Measurements from ENCODE around the gene FPGT. TPM values are rescaled to one million over a fixed set of nuclear protein-coding genes. Genes with fewer than 3 reads are reported as not detected.

The FPGT gene
- total and polyA plus RNA-seq, 2 of the 13 experiments (the other 11 are each of a cell fraction or from before 2014, with no cell fraction given), result 4.3 to 9.8 TPM

- TF ChIP-seq, protein P1, sequence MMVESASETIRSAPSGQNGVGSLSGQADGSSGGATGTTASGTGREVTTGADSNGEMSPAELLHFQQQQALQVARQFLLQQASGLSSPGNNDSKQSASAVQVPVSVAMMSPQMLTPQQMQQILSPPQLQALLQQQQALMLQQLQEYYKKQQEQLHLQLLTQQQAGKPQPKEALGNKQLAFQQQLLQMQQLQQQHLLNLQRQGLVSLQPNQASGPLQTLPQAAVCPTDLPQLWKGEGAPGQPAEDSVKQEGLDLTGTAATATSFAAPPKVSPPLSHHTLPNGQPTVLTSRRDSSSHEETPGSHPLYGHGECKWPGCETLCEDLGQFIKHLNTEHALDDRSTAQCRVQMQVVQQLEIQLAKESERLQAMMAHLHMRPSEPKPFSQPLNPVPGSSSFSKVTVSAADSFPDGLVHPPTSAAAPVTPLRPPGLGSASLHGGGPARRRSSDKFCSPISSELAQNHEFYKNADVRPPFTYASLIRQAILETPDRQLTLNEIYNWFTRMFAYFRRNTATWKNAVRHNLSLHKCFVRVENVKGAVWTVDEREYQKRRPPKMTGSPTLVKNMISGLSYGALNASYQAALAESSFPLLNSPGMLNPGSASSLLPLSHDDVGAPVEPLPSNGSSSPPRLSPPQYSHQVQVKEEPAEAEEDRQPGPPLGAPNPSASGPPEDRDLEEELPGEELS (CRISPR knock-in tag; IDR thresholded peaks at IDR 0.05), result no peak
- TF ChIP-seq, protein P2, sequence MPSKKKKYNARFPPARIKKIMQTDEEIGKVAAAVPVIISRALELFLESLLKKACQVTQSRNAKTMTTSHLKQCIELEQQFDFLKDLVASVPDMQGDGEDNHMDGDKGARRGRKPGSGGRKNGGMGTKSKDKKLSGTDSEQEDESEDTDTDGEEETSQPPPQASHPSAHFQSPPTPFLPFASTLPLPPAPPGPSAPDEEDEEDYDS (CRISPR knock-in tag; IDR thresholded peaks at IDR 0.05), result no peak
- TF ChIP-seq YY1 (IDR thresholded peaks at IDR 0.05; ENCODE audit: insufficient read depth, insufficient replicate concordance, low read depth, low read length), result no peak
These were observed 7.2 kb downstream of the FPGT start (continued) for GRCh38 chr1:74205266-74205665.

DNA sequence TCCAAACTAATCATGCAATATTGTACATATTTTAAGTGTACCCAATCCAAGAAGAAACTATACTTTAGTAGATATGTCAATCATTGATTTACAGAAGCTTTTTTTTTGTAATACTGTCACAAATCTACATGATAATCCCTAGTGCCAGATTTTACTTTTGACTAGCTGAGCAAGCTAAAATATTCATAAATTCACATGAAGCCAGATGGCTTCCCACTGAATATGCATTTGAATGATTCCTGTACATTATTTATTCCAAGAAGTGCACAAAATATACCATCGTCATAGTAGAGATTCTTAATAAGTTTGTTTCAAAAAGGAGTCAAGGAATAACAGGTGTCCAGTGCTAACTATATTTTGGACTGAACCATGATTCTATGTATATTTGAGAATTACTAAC is 17.2 kb downstream of the FPGT start:
- Histone ChIP-seq H2AFZ (ENCODE audit: low read length) (no peak overlapping the region), H3K4me3 (replicated peaks in 1 of 3; ENCODE audit: insufficient read depth in 1 of 3, low read depth in 2 of 3, low read length in 3 of 3) (no peak overlapping the region), H3K27ac (ENCODE audit: extremely low read length, insufficient read depth, low read length) (no peak overlapping the region), H4K20me1 (ENCODE audit: insufficient read depth, low read length) (no peaks in the 10 kb centered on the region), H3K4me1 (ENCODE audit: insufficient read depth, low read length) (no peaks in the 10 kb centered on the region), H3K9ac (ENCODE audit: insufficient read depth, low read depth, low read length) (no peak overlapping the region), H3K27me3 (ENCODE audit: control insufficient read depth in 1 of 2, insufficient read depth in 2 of 2, low read length in 2 of 2) (no peaks in the 10 kb centered on the region), H3K4me2 (ENCODE audit: low read depth, low read length) (no peak overlapping the region), H3K79me2 (ENCODE audit: insufficient read depth, low read length) (no peaks in the 10 kb centered on the region), H3K9me3 (ENCODE audit: low read length) (no peaks in the 10 kb centered on the region), H3K36me3 (replicated peaks in 1 of 2; ENCODE audit: control insufficient read depth in 1 of 2, insufficient read depth in 2 of 2, low read length in 2 of 2) (no peaks in the 10 kb centered on the region)
- POLR2A ChIA-PET, result interaction anchor here (1.3 kb wide), 1 partner anchor 17 kb away, joined by 3 read pairs; the partner anchor contains the start of genes FPGT and LRRIQ3
- 25% methylated on average over 1 of the region's 1 CpG for WGBS (ENCODE audit: low lambda C conversion rate)
- intact Hi-C loops (cut with micrococcal nuclease; ENCODE audit: unreplicated experiment) (no loop called here), in situ Hi-C loops (cut with HindIII; ENCODE audit: extremely low pct_ligation_motif_present, low pct_unique_long_range_greater_than_20kb) (no loop called here)
- CTCF ChIA-PET (ENCODE audit: low intra/inter-chr PET ratio, low total read pairs), result no interaction called here
- FAIRE-seq, result no peak
- no peak for ATAC-seq
- DNase-seq (ENCODE audit: low spot score), result no peak
- BruUV-seq (replicated peaks), result no TSS peak
- TF ChIP-seq HOXA7 (CRISPR knock-in tag; IDR thresholded peaks at IDR 0.05) (no peak), TOE1 (CRISPR knock-in tag; IDR thresholded peaks at IDR 0.05) (no peak), ZNF367 (CRISPR knock-in tag; IDR thresholded peaks at IDR 0.05; ENCODE audit: borderline replicate concordance) (no peak), TBX2 (CRISPR knock-in tag; IDR thresholded peaks at IDR 0.05; ENCODE audit: borderline replicate concordance) (no peak), AFF4 (CRISPR knock-in tag; IDR thresholded peaks at IDR 0.05) (no peak), ZNF547 (CRISPR knock-in tag; IDR thresholded peaks at IDR 0.05) (no peak), ZNF788 (CRISPR knock-in tag; IDR thresholded peaks at IDR 0.05; ENCODE audit: borderline replicate concordance) (no peak), RFX3 (CRISPR knock-in tag; IDR thresholded peaks at IDR 0.05) (no peak), ATF7-NPFF (CRISPR knock-in tag; IDR thresholded peaks at IDR 0.05; ENCODE audit: low read depth) (no peak)
- TF ChIP-seq, protein P3, sequence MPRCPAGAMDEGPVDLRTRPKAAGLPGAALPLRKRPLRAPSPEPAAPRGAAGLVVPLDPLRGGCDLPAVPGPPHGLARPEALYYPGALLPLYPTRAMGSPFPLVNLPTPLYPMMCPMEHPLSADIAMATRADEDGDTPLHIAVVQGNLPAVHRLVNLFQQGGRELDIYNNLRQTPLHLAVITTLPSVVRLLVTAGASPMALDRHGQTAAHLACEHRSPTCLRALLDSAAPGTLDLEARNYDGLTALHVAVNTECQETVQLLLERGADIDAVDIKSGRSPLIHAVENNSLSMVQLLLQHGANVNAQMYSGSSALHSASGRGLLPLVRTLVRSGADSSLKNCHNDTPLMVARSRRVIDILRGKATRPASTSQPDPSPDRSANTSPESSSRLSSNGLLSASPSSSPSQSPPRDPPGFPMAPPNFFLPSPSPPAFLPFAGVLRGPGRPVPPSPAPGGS (CRISPR knock-in tag; IDR thresholded peaks at IDR 0.05), result no peak
